Measurements from ENCODE around the gene RCN2.
A peak's percentile ranks its signal among the peaks of the same experiment; 100 is the strongest.

Gene RCN2

DNA sequence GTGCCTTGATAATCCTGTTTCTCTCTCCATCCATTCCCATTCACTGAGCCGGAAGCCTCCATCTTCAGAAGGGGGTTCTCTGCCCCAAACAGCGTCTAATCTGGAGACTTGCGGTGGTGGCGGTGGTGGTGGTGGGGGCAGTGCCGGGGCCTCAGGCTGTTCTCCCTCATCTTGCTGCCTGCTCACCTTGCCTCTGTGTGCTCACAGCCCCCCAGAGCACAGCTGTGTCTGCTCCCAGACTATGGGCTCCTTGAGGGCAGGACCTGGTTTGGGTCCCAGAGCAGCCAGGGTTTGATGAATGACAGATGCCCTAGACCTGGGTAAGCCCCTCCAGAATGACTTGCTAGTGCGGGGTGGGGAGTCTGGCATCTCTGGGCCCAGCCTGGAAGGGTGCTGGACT, 62.9 kb downstream of the RCN2 start:
- DNase-seq (ENCODE audit: low spot score) = no peak

DNA sequence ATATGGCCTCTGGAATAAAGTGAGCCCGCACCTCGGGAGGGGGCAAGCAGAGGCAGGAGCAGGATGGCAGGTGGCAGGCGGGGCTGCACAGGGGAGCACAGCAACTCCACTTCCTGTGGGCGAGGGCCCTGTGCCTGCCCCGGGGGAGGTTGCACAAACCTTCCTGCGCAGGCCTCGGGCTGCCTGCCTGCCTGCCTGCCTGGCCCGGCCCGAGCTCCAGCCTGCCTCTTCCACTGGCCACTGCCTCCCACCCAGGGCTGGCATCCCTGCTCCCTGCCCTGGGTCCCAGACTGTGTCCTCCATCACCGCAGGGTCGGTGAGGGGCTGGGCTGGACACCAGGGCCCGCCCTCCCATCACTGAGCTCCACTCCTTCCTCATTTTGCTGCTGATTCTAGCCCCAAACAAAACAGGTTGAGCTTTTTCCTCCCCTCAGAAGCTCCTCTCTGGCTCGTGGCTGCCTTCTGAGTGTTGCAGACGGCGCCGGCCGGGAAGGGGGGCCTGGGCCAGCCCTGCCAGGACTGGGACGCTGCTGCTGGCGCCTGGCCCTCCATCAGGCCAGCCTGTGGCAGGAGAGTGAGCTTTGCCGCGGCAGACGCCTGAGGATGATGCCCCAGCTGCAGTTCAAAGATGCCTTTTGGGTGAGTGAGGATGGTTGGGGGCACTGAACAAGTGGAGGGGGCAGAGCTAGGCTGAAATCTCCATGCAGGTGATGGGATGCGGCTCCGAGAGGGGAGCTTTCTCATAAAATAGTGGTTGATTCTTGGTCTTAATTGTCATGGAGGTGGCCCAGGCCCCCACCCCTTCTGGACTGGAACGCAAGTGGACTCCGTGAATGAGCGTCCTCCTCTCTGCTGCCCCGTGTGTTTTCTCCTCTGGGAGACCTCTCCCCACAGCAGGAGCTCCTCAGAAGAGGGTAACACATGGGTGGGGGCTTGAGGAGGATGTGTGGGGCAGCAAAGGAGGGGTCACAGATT, 63.7 kb downstream of the RCN2 start, which contains the start of gene PSTPIP1:
Gene PSTPIP1, plus strand, starts transcription at position 156 of the 975 bp plus-strand sequence. Its CDS starts 448 bp downstream, at position 604.
- DNase-seq (ENCODE audit: low spot score) = peak; percentile 50

GRCh38 chr15:76996076-76996525, 64.6 kb downstream of the RCN2 start:
- no peak for DNase-seq (ENCODE audit: low spot score)

DNA sequence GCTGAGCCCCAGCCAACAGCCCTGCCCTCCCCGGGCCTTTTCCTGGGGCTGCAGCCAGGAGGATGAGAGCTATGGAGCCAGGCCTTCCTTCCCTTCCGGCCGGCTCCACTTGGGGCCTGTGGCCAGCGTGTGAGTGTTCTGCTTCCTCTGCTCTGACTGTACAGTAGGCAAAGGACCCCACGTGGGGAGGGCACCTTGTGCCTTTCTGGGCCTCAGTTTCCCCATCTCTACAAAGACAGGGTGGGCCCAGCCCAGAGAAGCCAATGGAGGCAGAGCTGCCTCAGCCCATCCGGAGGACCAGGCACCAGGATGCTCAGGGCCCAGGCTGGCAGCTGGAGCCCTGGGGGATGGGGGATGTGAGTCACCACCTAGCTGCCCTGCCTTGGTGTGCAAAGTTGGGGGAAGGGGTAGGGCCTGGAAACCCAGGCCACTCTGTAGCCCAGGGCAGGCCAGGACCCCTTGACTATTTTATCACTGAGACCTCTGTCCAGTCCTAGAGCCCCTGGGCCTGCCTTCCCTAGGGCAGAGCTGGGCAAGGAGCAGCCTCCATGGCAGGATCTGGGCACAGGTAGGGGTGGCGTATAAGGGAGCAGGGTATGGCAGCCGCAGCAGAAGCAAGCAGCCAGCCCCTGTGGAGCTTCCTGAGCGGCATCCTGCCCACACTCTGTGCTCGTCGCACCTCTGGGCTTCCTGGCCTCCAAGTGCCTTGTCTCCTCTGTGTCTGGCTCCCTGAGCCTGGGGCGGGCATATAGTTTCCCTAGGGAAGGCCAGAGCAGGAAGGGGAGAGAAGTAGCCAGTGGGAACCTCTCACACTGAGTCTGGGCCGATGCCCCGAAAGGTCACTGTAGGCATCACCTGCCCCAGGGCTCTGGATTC, 65.2 kb downstream of the RCN2 start:
- DNase-seq (ENCODE audit: low spot score) = no peak

DNA sequence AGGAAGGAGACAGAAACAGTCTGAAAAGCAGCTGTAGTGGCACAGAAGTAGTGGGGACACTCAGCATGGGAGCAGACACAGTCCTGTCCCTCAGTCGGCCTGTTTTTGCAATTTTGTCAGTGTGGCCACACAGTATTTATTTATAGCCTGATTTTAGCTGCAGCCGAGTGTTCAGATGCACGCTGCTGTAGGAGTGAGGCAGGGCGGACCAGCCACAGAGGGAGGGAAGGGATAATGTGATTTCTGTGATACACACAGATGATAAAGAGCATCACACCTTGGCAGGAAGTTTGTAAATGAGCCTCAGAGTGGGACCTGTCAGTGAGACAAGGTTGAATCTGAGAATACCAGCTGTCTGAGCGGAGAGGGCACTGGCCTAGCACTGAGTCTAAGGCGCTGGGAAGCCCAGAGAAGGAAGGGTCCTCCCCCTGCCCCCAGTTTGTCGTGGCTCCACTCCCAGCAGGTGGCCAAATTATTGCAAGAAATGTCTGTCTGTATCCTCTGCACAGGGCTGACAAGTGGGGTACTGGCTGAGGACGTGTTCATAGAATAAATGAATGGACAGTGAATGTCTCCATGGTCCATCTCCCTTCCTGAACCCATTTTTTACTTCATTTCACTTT, 67.2 kb downstream of the RCN2 start:
- DNase-seq (ENCODE audit: low spot score) = no peak

- no peak for DNase-seq (ENCODE audit: low spot score)
Observed at GRCh38 chr15:76999996-77000395, 68.4 kb downstream of the RCN2 start.

DNA sequence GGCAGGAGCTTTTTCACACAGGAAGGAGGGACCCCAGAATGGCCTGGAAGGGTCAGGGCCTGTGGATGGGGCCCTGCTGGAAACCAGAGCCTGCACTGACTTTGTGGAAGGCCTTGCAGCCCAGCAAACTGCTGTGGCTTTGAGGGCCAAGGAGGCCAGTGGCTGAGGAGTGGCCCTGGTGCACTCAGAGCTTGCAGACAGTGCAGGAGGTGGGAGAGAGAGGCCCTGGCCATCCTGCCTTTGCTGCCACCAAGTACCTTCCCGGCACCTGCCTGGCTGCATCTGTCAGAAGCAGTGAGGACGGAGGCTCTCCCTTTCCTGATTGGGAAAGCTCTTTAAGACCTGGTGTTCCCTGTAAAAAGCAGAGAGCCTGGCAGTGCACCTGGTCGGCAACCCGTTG, 69.8 kb downstream of the RCN2 start:
- DNase-seq (ENCODE audit: low spot score) = no peak

GRCh38 chr15:77001966-77002365, 70.4 kb downstream of the RCN2 start:
- DNase-seq (ENCODE audit: low spot score) = no peak

DNA sequence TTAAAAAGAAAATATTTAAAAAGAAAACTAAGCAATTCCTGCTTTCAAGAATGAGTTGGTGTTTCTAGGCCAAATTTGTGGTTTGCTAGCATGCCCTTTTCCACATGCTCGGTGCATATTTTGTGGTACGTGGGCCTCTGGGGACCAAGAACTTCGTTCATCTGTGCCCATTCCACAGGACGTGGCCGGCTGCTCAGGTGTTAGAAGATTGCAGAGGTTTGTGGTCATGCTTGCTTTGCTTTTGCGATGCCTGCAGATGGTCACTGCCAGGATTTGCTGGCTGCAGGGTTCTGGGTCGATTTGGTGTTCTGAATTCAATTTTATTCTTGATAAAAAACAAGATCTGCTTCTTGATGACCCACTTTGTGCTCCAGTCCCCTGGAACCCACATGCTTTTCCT, 70.9 kb downstream of the RCN2 start:
- no peak for DNase-seq (ENCODE audit: low spot score)

- DNase-seq (ENCODE audit: low spot score) = peak; percentile 29
Observed at GRCh38 chr15:77002954-77003912, 71.7 kb downstream of the RCN2 start.
